NCI-H82 treated with DMSO at 0.1 percent for 48 hours (cell line): ENCODE data around the gene NUDT13.
A peak's percentile ranks its signal among the peaks of the same experiment; 100 is the strongest.
"Not testable (repeated sequence)": the region's sequence is repeated elsewhere in the genome, so short reads cannot be mapped to it uniquely, and the experiment has no call there.

Experiments used
- DNase-seq: peaks from one replicate; lab custom pipeline; 2025; ENCODE audit not compliant: unreplicated experiment; lab: John Stamatoyannopoulos, UW

NUDT13 gene

GRCh38 chr10:73097305-73097670 is 13.0 kb upstream of the NUDT13 start:
- peak; percentile 44 for DNase-seq

- no peak for DNase-seq
These were observed 11.1 kb upstream of the NUDT13 start for GRCh38 chr10:73099141-73099540.

DNA sequence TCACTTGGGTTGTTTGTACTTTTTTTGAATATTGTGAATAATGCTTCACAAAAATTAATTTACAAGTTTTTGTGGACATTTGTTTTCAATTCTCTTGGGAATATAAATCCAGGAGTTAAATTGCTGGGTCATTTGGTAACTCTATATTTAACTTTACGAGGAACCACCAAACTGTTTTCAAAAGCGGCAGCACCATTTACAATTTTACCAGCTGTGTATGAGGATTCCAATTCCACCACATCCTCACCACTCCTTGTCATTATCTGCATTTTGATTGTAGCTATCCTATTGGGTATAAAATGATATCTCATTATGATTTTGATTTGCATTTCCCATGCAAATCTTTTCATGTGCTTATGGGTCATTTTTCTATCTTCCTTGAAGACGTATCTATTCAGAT is 4.0 kb upstream of the NUDT13 start:
- no peak for DNase-seq

GRCh38 chr10:73109248-73109652 is 1.0 kb upstream of the NUDT13 start:
- not testable (repeated sequence) for DNase-seq

GRCh38 chr10:73112032-73112431 is 1.8 kb downstream of the NUDT13 start:
- DNase-seq = not testable (repeated sequence)

DNA sequence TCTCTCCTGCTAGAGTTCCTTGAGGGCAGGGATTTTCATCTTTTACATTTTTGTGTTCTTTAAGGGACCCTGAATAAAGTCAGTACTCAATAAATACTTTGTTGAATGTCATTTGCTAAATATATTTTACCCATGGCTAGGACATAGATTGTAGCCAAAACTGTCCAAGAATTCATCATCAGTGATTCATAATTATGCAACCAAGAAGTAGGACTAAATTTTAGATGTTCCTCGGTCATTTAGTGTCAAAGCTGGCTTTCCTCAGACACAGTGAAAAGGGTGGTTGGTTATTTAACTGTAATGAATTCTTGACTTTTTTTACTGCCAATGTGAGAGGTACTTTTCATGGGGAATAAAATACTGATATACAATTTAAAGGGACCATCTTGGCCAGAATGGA is 3.3 kb downstream of the NUDT13 start:
- DNase-seq = no peak

DNA sequence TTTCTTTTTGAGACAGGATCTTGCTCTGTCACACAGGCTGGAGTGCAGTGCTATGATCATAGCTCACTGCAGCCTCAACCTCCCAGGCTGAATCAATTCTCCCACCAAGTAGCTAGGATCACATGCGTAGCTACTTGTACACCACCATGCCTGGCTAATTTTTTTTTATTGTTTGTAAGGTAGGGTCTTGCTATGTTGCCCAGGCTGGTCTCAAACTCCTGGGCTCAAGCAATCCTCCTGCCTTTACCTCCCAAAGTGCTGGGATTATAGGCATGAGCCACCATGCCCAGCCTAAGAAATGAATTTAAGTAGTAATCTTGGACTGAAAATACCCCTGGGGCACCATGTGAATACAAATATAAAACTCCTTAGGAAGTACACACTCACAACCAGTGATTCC is 5.8 kb downstream of the NUDT13 start:
- DNase-seq = no peak

DNA sequence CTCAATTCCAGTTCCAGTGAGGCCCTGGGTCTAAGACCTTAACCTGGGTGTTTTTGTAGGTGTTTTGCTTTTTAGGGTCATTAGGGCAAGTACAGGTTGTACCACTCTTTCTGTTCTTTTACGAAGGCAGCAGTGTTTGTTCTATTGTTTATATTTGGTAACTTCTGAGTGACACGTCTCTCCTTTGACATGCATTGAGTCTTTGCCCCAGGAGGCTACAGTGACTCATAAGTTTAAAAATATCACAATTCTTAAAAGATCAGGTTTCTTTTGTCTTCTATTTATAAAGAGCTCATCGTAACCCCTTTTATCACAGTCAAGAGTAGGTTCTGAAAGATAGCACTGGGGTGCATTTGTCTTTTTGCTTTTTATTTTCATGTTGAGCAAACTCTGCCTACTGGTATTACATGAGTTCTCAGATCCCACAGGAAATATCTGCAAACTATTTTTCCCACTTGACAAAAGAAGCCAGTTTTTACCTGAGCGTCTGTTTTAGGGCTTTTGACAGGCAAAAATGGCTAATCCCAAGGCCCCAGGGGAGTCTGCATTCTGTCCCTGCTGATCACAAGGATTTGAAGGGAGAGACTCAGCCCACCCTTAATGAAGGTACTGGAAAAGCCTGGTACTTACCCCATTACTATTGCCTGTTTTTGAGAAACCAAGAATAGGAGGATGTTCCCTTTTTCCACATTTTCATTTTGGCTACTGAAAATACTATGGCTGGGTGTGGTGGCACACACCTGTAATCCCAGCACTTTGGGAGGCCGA is 7.9 kb downstream of the NUDT13 start:
- DNase-seq = no peak

DNA sequence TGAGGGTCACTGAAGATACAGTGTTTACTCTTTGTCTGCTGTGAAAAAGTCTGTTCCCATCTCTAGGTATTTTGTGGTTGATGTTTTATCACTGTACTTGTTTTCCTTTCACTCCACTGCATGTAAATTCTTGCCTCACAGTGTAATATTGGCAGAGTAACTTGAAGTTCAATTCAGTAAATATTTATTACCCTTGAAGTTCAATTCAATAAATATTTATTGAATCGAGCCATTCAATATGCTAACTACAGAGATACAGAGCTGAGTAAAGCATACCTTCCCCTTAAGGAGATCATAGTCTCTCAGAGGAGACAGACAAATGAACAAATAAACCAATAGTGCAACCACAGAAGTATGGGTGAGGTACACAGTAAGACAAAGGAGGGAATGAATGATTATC is 9.2 kb downstream of the NUDT13 start:
- no peak for DNase-seq

DNA sequence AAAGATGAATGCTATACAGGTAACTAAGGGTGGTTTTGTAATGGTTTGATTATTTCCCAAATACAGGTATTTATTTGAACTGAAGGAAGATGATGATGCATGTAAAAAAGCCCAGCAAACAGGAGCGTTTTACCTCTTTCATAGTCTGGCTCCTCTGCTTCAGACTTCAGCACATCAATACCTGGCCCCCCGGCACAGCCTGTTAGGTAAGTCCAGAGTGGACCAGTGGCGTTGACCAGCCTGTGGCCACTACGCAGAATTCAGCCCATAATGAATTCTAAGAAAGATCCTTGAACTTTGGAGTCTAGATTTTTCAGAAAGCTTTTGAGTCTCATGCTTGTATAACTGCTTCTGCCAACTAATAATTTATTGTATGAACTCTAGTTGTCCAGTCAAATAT is 9.7 kb downstream of the NUDT13 start:
- no peak for DNase-seq

DNA sequence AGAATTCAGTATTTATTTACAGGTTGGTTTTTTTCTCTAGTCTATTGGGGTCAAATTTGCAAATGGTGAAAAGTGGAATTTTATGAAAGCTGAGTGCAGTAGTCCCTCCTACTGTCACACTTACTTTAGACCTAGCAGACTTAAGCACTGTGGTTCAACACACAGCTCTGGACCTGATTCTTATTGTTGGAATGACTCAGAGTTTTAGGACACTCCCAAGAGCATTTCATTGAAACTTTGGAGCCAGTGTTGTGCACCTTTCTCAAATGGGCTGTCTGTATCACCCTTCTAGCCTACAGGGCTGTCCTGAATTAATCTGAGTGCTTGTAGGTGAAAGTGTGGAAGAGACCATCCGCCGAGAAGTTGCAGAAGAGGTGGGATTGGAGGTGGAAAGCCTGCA is 16.1 kb downstream of the NUDT13 start:
- DNase-seq = no peak

GRCh38 chr10:73131301-73131700 is 21.0 kb downstream of the NUDT13 start:
- no peak for DNase-seq

DNA sequence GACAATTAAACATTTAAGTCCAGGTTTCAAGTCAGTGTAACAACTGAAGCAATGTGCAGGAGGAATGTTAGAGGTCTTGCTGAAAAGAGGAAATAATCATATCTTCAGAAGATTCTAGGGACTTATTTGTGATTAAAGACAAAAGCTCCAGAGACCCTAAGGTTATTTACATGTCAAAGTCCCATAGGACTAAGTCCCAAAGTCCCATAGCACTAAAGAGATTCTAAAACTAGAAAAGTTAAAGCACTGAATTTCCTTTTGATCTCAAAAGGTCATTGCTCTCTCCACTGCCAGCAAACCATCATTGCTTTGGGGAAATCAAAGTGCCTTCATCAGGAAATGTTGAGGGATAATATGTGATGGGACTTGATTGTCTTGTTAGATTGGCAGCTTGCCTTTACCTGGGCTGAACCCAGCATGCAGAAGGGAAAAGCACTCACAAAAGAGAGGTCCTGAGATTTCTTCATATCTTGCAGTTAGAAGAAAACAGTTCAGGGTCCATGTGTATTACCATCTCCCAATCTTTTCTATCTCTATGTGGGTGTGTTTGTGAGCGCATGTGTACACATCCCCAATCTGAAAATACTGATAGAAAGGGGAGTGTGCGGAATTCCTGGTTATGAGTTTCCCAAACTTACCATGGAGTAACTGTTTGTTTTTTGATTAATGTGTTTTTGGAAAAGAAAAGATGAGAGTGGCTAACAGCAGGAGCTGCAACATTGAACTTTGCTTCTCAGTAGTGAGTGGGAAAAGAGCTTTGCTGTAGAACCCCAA is 21.8 kb downstream of the NUDT13 start:
- no peak for DNase-seq

GRCh38 chr10:73134727-73135126 is 24.5 kb downstream of the NUDT13 start:
- no peak for DNase-seq

- no peak for DNase-seq
These were observed 26.4 kb downstream of the NUDT13 start for GRCh38 chr10:73136627-73137026.

DNA sequence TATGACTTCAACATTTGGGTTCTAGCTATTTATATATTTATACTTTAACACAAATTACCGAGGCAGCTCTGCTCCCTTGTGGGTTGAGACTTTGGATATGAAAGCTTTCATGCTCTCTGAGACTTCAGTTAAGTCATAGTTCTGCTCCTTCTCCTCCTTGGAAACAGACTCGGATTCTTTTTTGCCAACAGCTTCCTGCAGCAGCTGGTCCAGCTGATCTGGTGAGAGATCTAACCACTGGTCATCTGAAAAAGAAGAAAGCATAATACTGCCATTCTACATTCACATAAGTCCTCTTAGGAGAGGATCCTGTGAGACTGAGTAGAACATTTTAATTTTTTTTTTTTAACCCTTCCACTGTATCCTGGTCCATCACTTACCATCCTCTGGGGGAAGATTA is 29.0 kb downstream of the NUDT13 start:
- DNase-seq = no peak

DNA sequence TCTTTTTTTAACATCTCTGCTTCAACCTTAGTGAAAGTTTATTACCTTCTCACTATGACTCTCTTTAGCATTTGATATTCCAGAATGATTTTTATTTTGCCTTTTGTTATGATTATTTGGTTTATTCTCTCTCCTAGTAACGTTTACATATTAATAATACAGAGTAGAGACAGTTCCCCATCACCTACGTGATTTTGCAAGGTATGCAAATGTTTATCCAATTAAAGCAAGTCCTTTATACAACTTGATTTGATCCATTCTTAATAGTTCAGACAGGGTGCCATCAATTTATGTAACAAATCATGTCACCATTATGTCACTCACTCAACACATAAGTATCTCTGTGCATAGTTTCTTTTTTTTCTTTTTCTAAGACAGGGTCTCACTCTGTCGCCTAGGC is 31.3 kb downstream of the NUDT13 start:
- DNase-seq = no peak

- not testable (repeated sequence) for DNase-seq
These were observed 40.6 kb downstream of the NUDT13 start for GRCh38 chr10:73150633-73151413.

DNA sequence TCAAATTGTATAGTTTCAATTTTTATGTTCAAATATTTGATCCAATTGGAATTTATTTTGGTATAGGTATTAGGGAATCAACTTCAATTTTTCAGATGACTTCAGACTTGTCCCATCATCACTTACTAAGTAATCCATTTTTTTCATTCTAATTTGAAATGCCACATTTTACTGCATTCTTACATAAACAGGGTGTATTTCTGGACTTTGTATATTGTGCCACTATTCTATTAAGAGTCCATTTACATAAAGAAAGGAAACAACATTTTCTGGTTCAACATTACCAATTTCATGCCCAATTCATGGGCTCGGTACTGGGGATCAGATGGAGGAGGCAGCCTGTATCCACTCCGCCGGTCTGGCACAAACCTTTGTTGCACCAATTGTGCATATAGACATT is 41.8 kb downstream of the NUDT13 start:
- no peak for DNase-seq

GRCh38 chr10:73156054-73156453 is 45.8 kb downstream of the NUDT13 start:
- no peak for DNase-seq

DNA sequence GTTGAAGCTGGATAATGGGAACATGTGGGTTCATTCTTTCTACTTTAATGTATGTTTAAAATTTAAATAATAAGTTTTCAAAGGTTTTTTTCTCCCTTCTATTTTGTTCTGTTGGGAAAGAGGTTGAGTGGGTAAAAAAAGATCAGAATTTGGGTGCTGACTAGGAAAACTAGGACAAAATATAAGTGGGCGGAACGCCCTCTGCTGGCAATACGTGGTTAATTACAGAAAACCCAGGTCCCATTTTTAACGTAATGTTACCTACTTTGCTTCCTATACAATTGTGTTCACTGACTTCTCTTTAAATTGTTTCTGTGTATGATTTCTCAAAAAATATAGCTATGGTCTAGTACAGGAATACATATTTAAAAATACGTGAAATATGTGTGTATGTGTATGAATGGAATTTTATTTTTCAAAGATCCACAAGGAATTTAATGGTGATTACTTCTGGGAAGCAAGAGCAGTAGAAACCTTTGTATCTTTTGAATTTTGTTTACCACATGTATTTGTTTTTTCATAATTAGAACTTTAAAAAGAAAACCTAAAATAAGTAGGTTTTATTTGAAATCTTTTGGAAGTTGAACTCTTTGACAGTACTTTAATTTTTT is 48.9 kb downstream of the NUDT13 start:
- no peak for DNase-seq
